ENCODE data around the gene TBCK.

DNA sequence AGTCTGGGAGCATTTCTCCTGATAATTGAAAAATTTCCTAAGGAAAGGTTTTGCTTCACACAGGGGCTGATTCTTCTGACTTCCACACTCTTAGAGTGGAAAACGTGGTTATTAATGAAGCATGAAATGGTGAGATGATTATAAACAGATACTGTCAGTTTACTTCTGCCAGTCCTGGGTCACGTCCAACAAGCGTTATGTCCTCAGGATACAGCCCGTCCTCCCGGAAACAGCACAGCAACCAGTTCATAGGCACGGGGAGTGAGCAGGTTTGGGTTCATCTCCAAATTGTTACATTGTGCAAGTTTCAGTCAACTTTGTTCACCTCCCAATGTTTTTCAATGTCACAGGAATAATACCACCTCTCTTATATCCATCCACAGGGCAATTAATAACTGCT is 321.9 kb downstream of the TBCK start:
- TF ChIP-seq POLR2A (IDR thresholded peaks at IDR 0.05), result no peak
- TF ChIP-seq, protein P1, sequence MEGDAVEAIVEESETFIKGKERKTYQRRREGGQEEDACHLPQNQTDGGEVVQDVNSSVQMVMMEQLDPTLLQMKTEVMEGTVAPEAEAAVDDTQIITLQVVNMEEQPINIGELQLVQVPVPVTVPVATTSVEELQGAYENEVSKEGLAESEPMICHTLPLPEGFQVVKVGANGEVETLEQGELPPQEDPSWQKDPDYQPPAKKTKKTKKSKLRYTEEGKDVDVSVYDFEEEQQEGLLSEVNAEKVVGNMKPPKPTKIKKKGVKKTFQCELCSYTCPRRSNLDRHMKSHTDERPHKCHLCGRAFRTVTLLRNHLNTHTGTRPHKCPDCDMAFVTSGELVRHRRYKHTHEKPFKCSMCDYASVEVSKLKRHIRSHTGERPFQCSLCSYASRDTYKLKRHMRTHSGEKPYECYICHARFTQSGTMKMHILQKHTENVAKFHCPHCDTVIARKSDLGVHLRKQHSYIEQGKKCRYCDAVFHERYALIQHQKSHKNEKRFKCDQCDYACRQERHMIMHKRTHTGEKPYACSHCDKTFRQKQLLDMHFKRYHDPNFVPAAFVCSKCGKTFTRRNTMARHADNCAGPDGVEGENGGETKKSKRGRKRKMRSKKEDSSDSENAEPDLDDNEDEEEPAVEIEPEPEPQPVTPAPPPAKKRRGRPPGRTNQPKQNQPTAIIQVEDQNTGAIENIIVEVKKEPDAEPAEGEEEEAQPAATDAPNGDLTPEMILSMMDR (IDR thresholded peaks at IDR 0.05), result no peak
